ENCODE results near the gene LEPR. TPM values are rescaled to one million over a fixed set of nuclear protein-coding genes. Genes with fewer than 3 reads are reported as not detected.
"Not testable (repeated sequence)": the region's sequence is repeated elsewhere in the genome, so short reads cannot be mapped to it uniquely, and the experiment has no call there.

The LEPR gene
- total and polyA plus RNA-seq, 8 donors, result 16.6 to 47.7 (median 34.8) TPM

- H3K36me3 ChIP-seq, result no peaks in the 10 kb centered on the region
- no peak overlapping the region for H3K27ac ChIP-seq
- intact Hi-C loops (cut with DNase I), result no loop called here
- no peak overlapping the region for H3K4me3 ChIP-seq
- H3K4me1 ChIP-seq, result no peaks in the 10 kb centered on the region
- H3K27me3 ChIP-seq, result no peaks in the 10 kb centered on the region
- peaks cover 0 to 9% of the 10 kb centered on the region in 2 donors for H3K9me3 ChIP-seq
- TF ChIP-seq CTCF (IDR thresholded peaks at IDR 0.05), result no peak
- DNase-seq, result no peak
- no peak for ATAC-seq
Measured at GRCh38 chr1:65457868-65458267, 37.4 kb downstream of the LEPR start.

GRCh38 chr1:65458730-65459396 lies 38.4 kb downstream of the LEPR start:
- intact Hi-C loops (cut with DNase I), result no loop called here
- Histone ChIP-seq H3K27me3 (no peaks in the 10 kb centered on the region), H3K27ac (no peak overlapping the region), H3K4me3 (no peak overlapping the region), H3K9me3 (peaks cover 0 to 9% of the 10 kb centered on the region in 2 donors), H3K36me3 (no peaks in the 10 kb centered on the region), H3K4me1 (no peaks in the 10 kb centered on the region)
- ATAC-seq (no peak), DNase-seq (no peak)
- no peak for TF ChIP-seq CTCF (IDR thresholded peaks at IDR 0.05)

- intact Hi-C loops (cut with DNase I), result no loop called here
- peak; percentile 27 to 36 for TF ChIP-seq CTCF (IDR thresholded peaks at IDR 0.05)
- Histone ChIP-seq H3K9me3 (peaks cover 0 to 6% of the 10 kb centered on the region in 2 donors), H3K27me3 (no peaks in the 10 kb centered on the region), H3K4me1 (no peaks in the 10 kb centered on the region), H3K4me3 (no peak overlapping the region), H3K27ac (no peak overlapping the region), H3K36me3 (no peaks in the 10 kb centered on the region)
- no peak for DNase-seq
- peak; percentile 47 for ATAC-seq
Measured at GRCh38 chr1:65459397-65459768, 38.9 kb downstream of the LEPR start.

GRCh38 chr1:65465837-65466236 lies 45.4 kb downstream of the LEPR start:
- H3K36me3 ChIP-seq; H3K9me3 ChIP-seq; ATAC-seq; H3K4me1 ChIP-seq; intact Hi-C loops (cut with DNase I); H3K4me3 ChIP-seq; H3K27me3 ChIP-seq; H3K27ac ChIP-seq; DNase-seq: not testable (repeated sequence)

GRCh38 chr1:65467536-65467935 lies 47.1 kb downstream of the LEPR start:
- no peak for TF ChIP-seq CTCF (IDR thresholded peaks at IDR 0.05)
- peaks cover 0 to 9% of the 10 kb centered on the region in 2 donors for H3K4me1 ChIP-seq
- intact Hi-C loops (cut with DNase I), result no loop called here
- no peaks in the 10 kb centered on the region for H3K36me3 ChIP-seq
- H3K4me3 ChIP-seq, result no peak overlapping the region
- no peaks in the 10 kb centered on the region for H3K27me3 ChIP-seq
- ATAC-seq (peak; percentile 64), DNase-seq (peak in 2 of 4 donors; percentile 27 to 34)
- H3K9me3 ChIP-seq, result no peaks in the 10 kb centered on the region
- H3K27ac ChIP-seq, result no peak overlapping the region

Data from left lung (tissue), 10 donors.